RWPE1 (cell line): ENCODE results near the gene UNC45A.

ENCODE experiments used
- CTCF ChIA-PET: fragments of 350-600 bp; sonication (Branson Sonifier 250); formaldehyde crosslinking; extraction: SDS; loops from one replicate; lab custom pipeline; 2021; lab: Yijun Ruan, JAX
- POLR2A ChIA-PET: fragments of 400-600 bp; formaldehyde crosslinking; extraction: SDS; loops from one replicate; lab custom pipeline; 2020; ENCODE audit warnings: antibody characterized with exemption; ENCODE audit not compliant: low non-redundant PET; lab: Yijun Ruan, JAX
- DNase-seq: peaks from one replicate; pipeline ENCODE4 v3.0.0; 2012; ENCODE audit warnings: low spot score
- H3K27ac ChIP-seq: fragments of 450-650 bp; 2 replicates; pipeline ENCODE4 v1.5.1; 2017
- TF ChIP-seq, protein P1 (sequence below): fragments of 450-650 bp; conservative IDR thresholded peaks from 2 replicates; pipeline ENCODE4 v1.5.1; 2017; ENCODE audit warnings: low read depth, mild to moderate bottlenecking

Gene UNC45A

DNA sequence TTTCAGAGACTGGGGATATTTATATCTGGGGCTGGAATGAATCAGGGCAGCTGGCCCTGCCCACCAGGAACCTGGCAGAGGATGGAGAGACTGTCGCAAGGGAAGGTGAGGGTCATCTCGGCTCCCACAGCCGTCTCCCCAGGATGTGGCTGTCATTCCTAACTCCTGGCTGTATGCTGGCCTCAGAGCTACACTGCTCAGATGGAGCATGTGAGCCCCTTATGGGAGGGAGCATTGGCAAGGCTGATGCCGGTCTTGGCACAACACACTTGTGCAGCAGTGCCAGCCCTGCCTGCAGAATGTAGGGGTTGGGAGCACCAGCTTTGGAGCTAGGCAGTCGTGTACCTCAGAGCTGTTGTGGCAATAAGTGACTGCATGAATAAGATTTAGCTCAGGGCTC, 24.8 kb downstream of the UNC45A start:
- POLR2A ChIA-PET: no interaction called here
- DNase-seq: no peak
- CTCF ChIA-PET: interaction anchor here (0.7 kb wide), 1 partner anchor 90 kb away, joined by 3 read pairs; no protein-coding TSS in a partner anchor
- TF ChIP-seq, protein P1, sequence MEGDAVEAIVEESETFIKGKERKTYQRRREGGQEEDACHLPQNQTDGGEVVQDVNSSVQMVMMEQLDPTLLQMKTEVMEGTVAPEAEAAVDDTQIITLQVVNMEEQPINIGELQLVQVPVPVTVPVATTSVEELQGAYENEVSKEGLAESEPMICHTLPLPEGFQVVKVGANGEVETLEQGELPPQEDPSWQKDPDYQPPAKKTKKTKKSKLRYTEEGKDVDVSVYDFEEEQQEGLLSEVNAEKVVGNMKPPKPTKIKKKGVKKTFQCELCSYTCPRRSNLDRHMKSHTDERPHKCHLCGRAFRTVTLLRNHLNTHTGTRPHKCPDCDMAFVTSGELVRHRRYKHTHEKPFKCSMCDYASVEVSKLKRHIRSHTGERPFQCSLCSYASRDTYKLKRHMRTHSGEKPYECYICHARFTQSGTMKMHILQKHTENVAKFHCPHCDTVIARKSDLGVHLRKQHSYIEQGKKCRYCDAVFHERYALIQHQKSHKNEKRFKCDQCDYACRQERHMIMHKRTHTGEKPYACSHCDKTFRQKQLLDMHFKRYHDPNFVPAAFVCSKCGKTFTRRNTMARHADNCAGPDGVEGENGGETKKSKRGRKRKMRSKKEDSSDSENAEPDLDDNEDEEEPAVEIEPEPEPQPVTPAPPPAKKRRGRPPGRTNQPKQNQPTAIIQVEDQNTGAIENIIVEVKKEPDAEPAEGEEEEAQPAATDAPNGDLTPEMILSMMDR: no peak
- H3K27ac ChIP-seq: peak overlapping the region; percentile 12

- DNase-seq: no peak
- TF ChIP-seq, protein P1: no peak
- ChIA-PET POLR2A (interaction anchor here (0.6 kb wide), 1 partner anchor 142 kb away, joined by 3 read pairs; no protein-coding TSS in a partner anchor), CTCF (interaction anchor here (0.7 kb wide), 1 partner anchor 89 kb away, joined by 3 read pairs; no protein-coding TSS in a partner anchor)
- H3K27ac ChIP-seq: peak overlapping the region; percentile 12
These were observed 25.4 kb downstream of the UNC45A start for GRCh38 chr15:90960298-90961091.

GRCh38 chr15:90962021-90962420, 26.9 kb downstream of the UNC45A start:
- H3K27ac ChIP-seq: no peak overlapping the region
- POLR2A ChIA-PET: no interaction called here
- no peak for DNase-seq
- TF ChIP-seq, protein P1: no peak
- CTCF ChIA-PET: no interaction called here

DNA sequence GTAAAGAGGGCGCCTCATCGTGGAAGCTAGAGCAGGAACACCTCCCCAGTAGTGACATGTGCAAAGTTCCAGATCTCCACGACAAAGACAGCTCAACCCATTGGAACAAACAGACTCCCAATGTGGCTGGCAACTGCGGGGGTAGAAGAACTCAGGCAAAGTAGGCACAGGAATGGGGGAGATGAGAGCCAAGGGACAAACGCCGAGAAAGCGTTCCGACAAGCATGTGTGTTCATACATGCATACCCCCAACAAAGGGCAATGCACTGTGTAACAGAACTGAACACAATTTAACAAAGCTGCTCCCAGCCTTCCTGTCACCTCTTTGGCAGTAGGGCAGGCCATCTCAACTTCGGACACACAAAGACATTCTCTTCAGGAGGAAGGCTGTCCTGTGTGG, 31.2 kb downstream of the UNC45A start:
- ChIA-PET POLR2A (interaction anchor here (0.6 kb wide), 1 partner anchor 15 kb away, joined by 3 read pairs; no protein-coding TSS in a partner anchor), CTCF (interaction anchor here (1.3 kb wide), 1 partner anchor 10 kb away, joined by 6 read pairs; no protein-coding TSS in a partner anchor)
- no peak overlapping the region for H3K27ac ChIP-seq
- no peak for DNase-seq
- TF ChIP-seq, protein P1: no peak

DNA sequence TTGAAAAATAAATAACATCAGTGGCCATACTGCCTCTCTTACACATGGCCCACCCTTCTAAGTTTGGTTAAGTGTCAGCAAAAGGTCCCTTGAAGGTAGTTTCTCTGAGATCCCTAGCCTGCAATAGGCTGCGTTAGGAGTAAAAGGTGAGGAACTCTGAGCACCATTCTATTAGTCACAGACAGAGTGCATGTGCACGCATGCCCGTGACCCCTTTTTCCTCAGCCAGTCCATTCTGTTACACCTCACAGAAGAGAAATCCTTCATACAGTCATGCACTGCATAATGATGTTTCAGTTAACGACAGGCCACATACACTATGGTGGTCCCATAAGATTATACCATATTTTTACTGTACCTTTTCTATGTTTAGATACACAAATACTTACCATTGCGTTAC, 32.1 kb downstream of the UNC45A start:
- ChIA-PET POLR2A (interaction anchor here (0.6 kb wide), 1 partner anchor 14 kb away, joined by 3 read pairs; no protein-coding TSS in a partner anchor), CTCF (interaction anchor here (1.9 kb wide), 1 partner anchor 11 kb away, joined by 8 read pairs; no protein-coding TSS in a partner anchor)
- no peak for DNase-seq
- TF ChIP-seq, protein P1: no peak
- no peak overlapping the region for H3K27ac ChIP-seq

GRCh38 chr15:90968434-90968833, 33.3 kb downstream of the UNC45A start:
- CTCF ChIA-PET: interaction anchor here (0.6 to 1.9 kb wide), 3 partner anchors 12 to 514 kb away, joined by 5 to 8 read pairs (median 5); partner anchors contain the start of gene HDDC3

More at GRCh38 chr15:90968434-90968833, 33.3 kb downstream of the UNC45A start:
- DNase-seq: no peak
- POLR2A ChIA-PET: interaction anchor here (0.6 kb wide), 1 partner anchor 23 kb away, joined by 3 read pairs; no protein-coding TSS in a partner anchor
- TF ChIP-seq, protein P1: no peak
- no peak overlapping the region for H3K27ac ChIP-seq
